ENCODE measurements around the gene RALGPS1.

- TF ChIP-seq POLR2A (IDR thresholded peaks at IDR 0.05) (no peak), POLR2AphosphoS5 (IDR thresholded peaks at IDR 0.05) (no peak)
- TF ChIP-seq, protein P1, sequence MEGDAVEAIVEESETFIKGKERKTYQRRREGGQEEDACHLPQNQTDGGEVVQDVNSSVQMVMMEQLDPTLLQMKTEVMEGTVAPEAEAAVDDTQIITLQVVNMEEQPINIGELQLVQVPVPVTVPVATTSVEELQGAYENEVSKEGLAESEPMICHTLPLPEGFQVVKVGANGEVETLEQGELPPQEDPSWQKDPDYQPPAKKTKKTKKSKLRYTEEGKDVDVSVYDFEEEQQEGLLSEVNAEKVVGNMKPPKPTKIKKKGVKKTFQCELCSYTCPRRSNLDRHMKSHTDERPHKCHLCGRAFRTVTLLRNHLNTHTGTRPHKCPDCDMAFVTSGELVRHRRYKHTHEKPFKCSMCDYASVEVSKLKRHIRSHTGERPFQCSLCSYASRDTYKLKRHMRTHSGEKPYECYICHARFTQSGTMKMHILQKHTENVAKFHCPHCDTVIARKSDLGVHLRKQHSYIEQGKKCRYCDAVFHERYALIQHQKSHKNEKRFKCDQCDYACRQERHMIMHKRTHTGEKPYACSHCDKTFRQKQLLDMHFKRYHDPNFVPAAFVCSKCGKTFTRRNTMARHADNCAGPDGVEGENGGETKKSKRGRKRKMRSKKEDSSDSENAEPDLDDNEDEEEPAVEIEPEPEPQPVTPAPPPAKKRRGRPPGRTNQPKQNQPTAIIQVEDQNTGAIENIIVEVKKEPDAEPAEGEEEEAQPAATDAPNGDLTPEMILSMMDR (IDR thresholded peaks at IDR 0.05 in 8 of 11, conservative IDR thresholded peaks at IDR 0.05 in 3 of 11): no peak
Observed at GRCh38 chr9:126971261-126971660, 56.7 kb downstream of the RALGPS1 start.
